ENCODE measurements around the gene STX4.

STX4 gene

DNA sequence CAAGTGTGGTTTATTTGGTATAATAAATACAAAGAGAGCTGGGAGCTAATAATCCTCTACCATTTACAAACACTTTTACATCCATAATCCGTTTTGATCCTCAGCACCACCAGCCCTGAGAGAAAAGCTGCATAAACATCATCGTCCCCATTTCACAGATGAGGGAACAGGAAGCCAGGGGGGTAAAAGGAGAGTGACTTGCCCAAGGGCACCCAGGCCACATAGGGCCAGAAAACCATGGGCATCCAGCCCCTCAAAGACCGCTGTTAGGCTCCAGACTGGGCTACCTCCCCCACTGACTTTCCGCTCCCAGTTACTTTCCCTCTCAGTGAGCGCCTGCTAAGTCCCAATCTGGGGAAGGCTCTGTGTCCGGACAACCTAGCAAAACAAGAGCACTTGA, 29.6 kb upstream of the STX4 start:
- DNase-seq (ENCODE audit: low spot score): no peak
- no peak overlapping the region for H3K27ac ChIP-seq
- TF ChIP-seq, protein P1, sequence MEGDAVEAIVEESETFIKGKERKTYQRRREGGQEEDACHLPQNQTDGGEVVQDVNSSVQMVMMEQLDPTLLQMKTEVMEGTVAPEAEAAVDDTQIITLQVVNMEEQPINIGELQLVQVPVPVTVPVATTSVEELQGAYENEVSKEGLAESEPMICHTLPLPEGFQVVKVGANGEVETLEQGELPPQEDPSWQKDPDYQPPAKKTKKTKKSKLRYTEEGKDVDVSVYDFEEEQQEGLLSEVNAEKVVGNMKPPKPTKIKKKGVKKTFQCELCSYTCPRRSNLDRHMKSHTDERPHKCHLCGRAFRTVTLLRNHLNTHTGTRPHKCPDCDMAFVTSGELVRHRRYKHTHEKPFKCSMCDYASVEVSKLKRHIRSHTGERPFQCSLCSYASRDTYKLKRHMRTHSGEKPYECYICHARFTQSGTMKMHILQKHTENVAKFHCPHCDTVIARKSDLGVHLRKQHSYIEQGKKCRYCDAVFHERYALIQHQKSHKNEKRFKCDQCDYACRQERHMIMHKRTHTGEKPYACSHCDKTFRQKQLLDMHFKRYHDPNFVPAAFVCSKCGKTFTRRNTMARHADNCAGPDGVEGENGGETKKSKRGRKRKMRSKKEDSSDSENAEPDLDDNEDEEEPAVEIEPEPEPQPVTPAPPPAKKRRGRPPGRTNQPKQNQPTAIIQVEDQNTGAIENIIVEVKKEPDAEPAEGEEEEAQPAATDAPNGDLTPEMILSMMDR (conservative IDR thresholded peaks at IDR 0.05; ENCODE audit: low read depth): no peak
- POLR2A ChIA-PET (ENCODE audit: low non-redundant PET): no interaction called here
- CTCF ChIA-PET: no interaction called here

DNA sequence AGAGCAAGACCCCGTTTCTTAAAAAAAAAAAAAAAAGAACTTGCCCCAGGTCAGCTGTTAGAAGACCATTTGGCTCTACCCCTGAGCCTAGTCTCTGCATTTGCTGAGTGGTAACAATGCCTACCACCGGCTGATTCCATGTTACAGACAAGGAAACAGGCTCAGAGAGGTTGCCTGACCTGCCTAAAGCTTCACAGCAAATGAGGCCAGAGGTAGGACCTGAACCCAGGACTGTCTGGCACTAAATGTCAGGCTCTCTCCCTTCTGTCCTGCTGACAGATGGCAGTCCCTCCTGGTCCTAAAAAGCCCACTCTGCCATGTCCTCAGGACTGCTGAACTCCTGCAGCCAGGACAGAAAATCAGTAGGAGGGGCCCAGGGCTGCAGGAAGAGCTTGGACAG, 28.7 kb upstream of the STX4 start:
- no peak overlapping the region for H3K27ac ChIP-seq
- no peak for DNase-seq (ENCODE audit: low spot score)
- POLR2A ChIA-PET (ENCODE audit: low non-redundant PET): interaction anchor here (0.6 kb wide), 1 partner anchor 10 kb away, joined by 8 read pairs; no protein-coding TSS in a partner anchor
- CTCF ChIA-PET: no interaction called here
- TF ChIP-seq, protein P1 (conservative IDR thresholded peaks at IDR 0.05; ENCODE audit: low read depth): no peak

DNA sequence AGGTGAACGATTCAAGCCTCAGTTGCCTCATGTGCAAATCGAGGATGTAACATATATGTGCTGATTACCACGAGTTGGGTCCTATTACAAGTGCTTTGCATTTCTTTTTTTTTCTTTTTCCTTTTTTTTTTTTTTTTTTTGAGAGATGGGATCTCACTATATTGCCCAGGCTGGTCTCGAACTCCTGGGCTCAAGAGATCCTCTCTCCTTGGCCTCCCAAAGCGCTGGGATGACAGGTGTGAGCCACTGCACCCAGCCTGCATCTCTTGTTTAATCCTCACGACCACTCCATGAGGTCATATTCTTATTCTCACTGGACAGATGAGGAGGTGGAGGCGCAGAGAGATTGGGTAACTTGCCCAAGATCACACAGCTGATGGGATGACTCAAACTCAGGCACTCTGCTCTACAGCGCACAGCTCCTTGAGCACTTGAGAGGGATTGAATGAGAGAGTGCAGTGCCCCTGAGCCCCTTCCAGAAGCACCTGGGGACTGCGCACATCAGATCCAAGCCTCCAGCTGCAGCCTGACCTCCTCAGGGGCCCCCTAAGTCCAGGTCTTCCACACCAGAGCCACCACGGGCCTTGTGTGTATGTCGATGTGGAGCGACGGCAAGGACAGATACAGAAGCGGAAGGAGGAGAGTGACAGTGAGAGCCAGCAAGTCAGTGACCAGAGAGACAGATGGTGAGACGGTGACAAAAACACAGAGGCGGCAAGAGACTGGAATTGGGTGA, 27.8 kb upstream of the STX4 start:
- TF ChIP-seq, protein P1 (conservative IDR thresholded peaks at IDR 0.05; ENCODE audit: low read depth): no peak
- no peak overlapping the region for H3K27ac ChIP-seq
- POLR2A ChIA-PET (ENCODE audit: low non-redundant PET): interaction anchor here (0.6 kb wide), 1 partner anchor 11 kb away, joined by 8 read pairs; no protein-coding TSS in a partner anchor
- DNase-seq (ENCODE audit: low spot score): no peak
- CTCF ChIA-PET: no interaction called here

DNA sequence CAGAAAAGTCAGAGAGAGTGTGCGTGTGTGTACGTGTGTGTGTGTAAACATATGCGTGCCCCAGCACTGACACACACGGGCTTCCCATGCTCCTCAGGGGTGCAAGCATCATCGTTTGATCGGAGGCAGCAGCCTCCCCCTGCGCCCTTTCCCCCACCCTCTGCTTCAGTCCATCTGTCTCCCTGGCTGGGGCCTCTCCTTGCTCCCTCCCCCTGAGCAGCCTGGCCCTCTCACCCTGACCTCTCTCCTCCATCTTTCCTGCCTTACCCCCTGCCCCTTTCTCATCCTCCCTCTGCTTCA, 27.3 kb upstream of the STX4 start:
- DNase-seq (ENCODE audit: low spot score): no peak
- no peak overlapping the region for H3K27ac ChIP-seq
- TF ChIP-seq, protein P1 (conservative IDR thresholded peaks at IDR 0.05; ENCODE audit: low read depth): no peak
- ChIA-PET POLR2A (ENCODE audit: low non-redundant PET) (no interaction called here), CTCF (no interaction called here)

DNA sequence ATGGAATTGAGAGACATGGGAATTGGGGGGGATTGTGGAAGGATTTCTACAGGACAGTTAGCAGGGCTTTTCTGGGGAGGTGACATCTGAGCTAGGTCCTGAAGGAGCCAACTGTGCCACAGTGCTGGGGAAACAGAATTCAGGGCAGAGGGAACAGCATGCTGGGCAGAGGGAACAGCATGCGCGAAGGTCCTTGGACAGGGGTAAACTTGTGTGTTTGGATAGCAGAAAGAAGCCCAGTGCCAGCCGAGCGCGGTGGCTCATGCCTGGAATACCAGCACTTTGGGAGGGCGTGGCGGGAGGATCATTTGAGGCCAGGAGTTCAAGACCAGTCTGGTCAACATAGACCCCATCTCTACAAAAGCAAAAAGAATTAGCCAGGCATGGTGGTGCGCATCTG, 26.8 kb upstream of the STX4 start:
- no peak for DNase-seq (ENCODE audit: low spot score)
- H3K27ac ChIP-seq: no peak overlapping the region
- TF ChIP-seq, protein P1 (conservative IDR thresholded peaks at IDR 0.05; ENCODE audit: low read depth): no peak
- CTCF ChIA-PET: no interaction called here
- POLR2A ChIA-PET (ENCODE audit: low non-redundant PET): no interaction called here

DNA sequence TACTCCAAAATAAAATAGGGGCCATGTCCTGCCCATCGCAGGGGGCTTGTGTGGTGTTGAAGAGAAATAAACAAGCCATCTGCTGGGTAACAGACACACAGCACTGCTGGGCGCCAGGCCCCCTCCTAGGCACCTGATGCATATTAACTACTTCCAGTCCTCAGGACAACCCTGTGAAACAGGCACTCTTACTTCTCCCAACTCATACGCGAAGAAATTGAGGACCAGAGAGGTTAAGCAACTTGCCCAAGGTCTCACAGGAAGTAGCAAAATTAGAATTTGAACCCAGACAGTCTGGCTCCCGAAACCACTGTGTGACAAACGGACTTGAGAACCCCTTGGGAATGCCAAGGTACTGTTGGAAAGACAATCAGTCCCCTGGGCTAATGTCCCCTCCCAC, 25.7 kb upstream of the STX4 start:
- ChIA-PET CTCF (interaction anchor here (0.5 kb wide), 1 partner anchor 9 kb away, joined by 3 read pairs; no protein-coding TSS in a partner anchor), POLR2A (ENCODE audit: low non-redundant PET) (no interaction called here)
- DNase-seq (ENCODE audit: low spot score): no peak
- TF ChIP-seq, protein P1 (conservative IDR thresholded peaks at IDR 0.05; ENCODE audit: low read depth): no peak
- no peak overlapping the region for H3K27ac ChIP-seq

All from RWPE1 (cell line).